ENCODE results near the gene PLA2G4A.

Gene PLA2G4A

GRCh38 chr1:186983327-186983726, 154.6 kb downstream of the PLA2G4A start:
- DNase-seq = no peak

GRCh38 chr1:186984959-186985358, 156.2 kb downstream of the PLA2G4A start:
- DNase-seq = no peak

DNA sequence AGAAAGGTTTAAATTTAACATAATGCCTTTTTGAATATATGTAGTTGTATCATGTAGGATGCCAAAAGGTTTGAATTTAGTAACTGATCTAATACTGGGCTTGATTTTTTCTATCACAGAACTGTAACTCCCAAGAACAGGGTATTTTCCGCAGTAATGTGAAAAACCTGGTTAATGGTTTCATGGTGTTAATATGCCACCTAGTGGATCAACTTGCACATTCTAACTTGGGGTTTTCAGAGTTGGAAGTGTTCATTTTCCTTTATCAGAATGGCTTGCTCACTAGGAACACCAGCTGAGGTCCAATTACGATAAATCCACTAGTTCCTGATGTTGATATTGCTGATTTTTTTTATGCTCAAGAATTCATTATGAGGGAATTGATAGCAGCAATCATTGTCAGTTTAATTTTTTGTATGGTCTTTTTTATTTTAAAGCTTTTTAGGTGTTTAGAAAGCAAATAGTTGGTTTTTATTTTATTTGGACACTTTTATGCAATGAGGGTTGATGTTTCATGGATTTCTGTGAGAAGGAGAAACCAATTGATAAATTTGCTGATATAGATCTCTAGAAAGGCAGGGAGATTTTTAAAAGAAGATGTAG, 157.2 kb downstream of the PLA2G4A start:
- DNase-seq = peak; percentile 14

- no peak for DNase-seq
These were observed 158.3 kb downstream of the PLA2G4A start for GRCh38 chr1:186987065-186987464.

- no peak for DNase-seq
These were observed 159.0 kb downstream of the PLA2G4A start for GRCh38 chr1:186987769-186988168.

- no peak for DNase-seq
These were observed 165.2 kb downstream of the PLA2G4A start for GRCh38 chr1:186993996-186994395.

- DNase-seq = no peak
These were observed 166.1 kb downstream of the PLA2G4A start for GRCh38 chr1:186994897-186995296.

- no peak for DNase-seq
These were observed 168.1 kb downstream of the PLA2G4A start for GRCh38 chr1:186996816-186997215.

DNA sequence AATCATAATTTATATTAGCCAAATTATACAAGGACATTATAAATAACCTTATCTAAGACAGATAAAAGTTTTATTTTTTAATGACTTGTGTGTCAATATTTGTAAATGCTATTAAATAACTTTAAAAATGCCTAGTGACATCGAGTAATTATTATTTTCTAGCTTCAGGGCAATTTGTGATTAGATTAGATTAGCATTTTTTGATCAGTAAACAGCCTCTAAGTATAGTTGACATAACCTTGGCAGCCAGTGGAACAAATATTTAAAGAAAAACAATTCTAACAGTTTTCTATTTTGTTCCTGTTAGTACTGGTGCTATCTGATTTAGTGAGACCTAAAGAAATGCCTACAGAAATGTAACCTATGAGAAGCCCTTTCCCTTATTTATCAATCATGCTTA, 169.1 kb downstream of the PLA2G4A start:
- DNase-seq = no peak

- no peak for DNase-seq
These were observed 170.8 kb downstream of the PLA2G4A start for GRCh38 chr1:186999506-186999905.

DNA sequence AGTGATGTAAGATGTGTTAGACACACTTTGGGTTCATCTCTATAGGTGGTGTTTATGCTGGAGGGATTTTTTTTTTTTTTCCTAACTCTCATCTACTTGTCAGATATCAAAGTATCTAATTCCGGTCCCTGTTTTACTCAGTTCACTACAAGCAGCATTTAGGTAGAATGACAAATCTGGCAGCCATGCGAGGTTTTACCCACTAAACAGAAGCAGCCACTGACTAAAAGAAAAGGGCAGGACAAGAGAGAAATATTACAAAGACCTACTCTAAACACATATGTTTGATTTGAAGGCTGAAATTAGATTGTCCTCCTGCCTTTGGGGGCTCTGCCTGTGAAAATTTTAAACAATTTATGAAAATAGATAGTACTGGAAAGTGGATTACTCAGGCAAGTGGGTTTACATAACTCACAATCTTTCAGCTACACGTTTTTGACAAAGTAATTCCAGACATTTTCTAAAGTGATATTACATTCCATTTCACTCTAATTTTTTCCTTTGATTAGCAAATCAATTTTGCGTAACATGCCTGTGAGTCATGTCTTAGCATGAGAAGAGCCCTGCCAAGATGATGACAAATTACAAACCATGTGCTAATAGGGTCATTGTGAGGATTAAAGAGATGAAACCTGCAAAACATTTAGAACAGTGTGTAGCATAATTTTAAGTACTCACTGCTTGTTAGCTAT, 172.6 kb downstream of the PLA2G4A start:
- no peak for DNase-seq

- no peak for DNase-seq
These were observed 174.6 kb downstream of the PLA2G4A start for GRCh38 chr1:187003353-187003752.

- no peak for DNase-seq
These were observed 178.1 kb downstream of the PLA2G4A start for GRCh38 chr1:187006896-187007295.

- DNase-seq = no peak
These were observed 180.6 kb downstream of the PLA2G4A start for GRCh38 chr1:187009320-187009719.

DNA sequence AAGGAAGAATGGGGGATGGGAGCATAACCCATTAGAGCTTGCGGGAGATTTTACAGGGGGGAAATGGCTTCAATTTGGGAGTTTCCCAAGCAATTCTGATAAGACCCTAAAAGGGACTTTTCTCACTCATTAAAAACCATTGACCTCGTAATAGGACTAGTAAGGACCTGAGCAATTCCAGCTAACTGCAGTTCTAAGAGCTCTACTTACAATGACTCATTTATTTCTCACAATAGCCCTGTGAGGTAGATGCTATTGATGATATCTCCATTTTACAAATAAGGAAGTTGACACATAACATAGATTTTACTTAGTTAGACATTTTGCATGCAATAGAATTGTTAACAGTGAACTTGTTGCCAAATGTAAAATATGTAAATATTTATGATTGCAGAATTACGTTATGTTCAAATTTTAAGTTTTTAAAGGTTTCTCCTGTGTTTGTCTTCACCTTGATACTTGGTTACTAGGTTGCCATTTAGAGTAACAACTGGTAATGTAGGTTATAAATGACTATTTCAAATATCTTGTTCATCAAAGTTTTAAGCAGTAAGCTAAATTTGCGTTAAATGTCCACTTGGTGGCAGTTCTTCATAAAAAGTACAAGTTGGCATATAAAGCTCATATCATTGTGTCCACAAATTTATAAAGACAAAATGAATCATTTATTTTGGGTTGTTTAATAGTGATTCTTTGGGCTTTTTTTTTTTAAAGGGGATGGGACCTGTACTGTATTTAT, 182.0 kb downstream of the PLA2G4A start:
- DNase-seq = no peak

- DNase-seq = no peak
These were observed 184.9 kb downstream of the PLA2G4A start for GRCh38 chr1:187013582-187014200.

- DNase-seq = no peak
These were observed 189.5 kb downstream of the PLA2G4A start for GRCh38 chr1:187018291-187018690.

GRCh38 chr1:187027253-187027652, 198.5 kb downstream of the PLA2G4A start:
- DNase-seq = no peak

DNA sequence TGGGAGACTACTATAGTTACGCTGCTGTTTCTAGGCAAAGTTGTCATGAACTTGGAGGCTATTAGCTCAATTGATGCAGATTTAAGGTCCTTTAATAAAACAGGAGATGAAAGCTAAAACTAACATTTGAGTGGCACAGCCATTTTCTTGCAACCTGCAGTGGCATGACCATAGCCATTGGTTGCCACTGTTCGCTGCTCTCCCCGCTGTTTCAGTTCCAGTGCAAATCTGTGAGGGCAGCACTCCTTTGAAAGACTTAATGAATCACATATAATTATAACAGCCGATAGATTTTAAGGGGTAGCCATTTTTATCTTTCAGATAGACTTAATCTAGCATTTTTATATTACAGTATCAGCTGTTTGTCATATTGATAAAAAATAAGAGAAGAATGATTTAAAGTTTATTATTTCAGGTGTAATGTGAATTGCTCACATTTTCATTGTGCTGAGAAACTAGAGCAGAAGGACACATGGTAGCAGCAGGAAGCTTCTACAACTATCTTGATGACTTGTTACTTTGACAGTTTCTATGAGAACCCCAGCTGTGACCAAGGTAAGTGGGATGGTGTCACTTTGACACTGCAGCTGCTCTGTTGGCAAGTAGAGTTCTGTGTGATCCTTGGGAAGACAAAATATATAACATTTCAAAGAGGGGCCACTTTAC, 203.7 kb downstream of the PLA2G4A start:
- no peak for DNase-seq

DNA sequence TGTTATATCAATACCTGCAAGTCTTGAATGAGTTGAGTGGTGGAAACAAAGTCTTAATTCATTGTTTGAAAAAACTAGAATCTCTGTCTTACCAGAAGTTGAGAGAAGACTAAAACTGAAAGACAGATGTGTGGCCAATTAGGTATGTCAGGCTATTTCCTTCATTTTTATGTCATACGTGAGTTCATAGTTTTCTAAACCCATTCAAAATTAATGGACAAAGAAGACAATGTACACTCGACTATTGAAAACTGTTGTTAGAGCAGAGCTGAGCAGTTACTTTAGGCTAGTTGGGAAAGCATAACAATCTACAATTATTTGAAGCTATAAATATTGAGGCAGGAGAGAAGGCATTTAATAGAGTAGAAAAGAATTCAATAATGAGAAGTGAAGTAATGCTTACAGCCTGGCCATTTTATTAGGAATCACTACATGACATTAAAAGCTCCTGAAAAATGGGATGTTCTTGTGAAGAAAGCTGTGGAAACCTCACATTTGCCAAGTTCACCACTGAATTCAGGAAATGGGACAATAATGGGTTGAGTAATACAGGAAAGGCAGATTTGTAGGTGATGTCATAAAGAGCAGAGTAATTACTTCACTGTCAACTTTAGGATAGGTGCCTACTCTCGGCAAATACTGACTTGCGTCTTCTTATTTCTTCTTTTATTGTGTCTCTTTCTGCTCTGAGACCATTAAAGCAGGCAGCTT, 204.4 kb downstream of the PLA2G4A start:
- no peak for DNase-seq

GRCh38 chr1:187033693-187034390, 205.1 kb downstream of the PLA2G4A start:
- DNase-seq = no peak

GRCh38 chr1:187034501-187034900, 205.8 kb downstream of the PLA2G4A start:
- no peak for DNase-seq

All from NCI-H187 treated with DMSO at 0.1 percent for 48 hours (cell line).